Coronary artery (tissue), 2 donors: ENCODE measurements around the gene THAP12.

Source experiments
- DNase-seq: peaks from one replicate; pipeline ENCODE4 v3.0.0-alpha.2; 2017; ENCODE audit warnings: low spot score
- H3K27ac ChIP-seq, 2 donors: fragments of 200-600 bp; sonication (generic); one replicate each; pipeline ENCODE4 v1.5.1; 2016 to 2019
- H3K4me3 ChIP-seq: fragments of 200-600 bp; sonication (generic); 2 replicates; pipeline ENCODE4 v1.5.1; 2016; ENCODE audit warnings: mild to moderate bottlenecking, moderate library complexity
- TF ChIP-seq, protein P1 (sequence below): fragments of 200-600 bp; sonication (generic); IDR thresholded peaks from one replicate; pipeline ENCODE4 v1.5.1; 2019; ENCODE audit warnings: antibody characterized with exemption

Gene THAP12

DNA sequence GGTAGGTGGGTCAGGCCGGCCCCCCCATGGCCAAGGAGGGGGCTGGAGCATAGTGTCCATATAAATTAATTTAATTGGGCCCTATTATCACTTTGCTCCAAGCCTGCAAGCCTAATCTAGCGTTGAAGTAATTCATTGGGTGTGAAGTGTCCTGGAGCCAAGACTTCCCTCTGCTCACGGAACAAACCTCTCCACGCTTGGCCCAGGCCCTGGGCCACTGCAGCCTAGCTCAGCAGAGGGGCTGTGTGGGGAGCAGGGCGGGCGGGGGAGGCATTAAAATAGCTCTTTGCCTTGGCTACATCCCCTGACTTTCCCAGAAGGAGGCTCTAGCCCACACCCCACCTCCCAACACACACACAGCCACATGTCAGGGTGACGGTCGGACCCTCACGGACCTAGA is 73.5 kb downstream of the THAP12 start:
- TF ChIP-seq, protein P1, sequence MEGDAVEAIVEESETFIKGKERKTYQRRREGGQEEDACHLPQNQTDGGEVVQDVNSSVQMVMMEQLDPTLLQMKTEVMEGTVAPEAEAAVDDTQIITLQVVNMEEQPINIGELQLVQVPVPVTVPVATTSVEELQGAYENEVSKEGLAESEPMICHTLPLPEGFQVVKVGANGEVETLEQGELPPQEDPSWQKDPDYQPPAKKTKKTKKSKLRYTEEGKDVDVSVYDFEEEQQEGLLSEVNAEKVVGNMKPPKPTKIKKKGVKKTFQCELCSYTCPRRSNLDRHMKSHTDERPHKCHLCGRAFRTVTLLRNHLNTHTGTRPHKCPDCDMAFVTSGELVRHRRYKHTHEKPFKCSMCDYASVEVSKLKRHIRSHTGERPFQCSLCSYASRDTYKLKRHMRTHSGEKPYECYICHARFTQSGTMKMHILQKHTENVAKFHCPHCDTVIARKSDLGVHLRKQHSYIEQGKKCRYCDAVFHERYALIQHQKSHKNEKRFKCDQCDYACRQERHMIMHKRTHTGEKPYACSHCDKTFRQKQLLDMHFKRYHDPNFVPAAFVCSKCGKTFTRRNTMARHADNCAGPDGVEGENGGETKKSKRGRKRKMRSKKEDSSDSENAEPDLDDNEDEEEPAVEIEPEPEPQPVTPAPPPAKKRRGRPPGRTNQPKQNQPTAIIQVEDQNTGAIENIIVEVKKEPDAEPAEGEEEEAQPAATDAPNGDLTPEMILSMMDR = no peak
- Histone ChIP-seq H3K4me3 (no peak overlapping the region), H3K27ac (no peak overlapping the region)
- no peak for DNase-seq

DNA sequence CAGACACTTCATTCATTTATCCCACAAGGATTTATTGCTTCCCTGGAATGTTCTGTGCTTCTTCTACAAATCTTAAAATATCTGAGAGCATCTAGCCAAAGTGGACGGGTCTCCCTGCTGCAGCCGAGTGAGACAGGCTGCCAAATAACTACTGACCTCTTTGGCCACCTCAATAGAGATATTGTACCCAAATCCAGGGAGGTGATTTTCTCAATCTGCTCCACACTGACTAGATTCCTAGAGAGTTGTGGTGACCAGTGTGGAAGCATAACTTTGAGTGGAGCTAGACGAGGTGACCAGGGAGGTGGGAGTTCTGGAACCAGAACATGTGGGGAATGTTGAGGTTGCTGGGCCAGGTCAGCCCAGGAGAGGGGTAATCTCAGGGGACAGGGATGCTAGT is 77.5 kb downstream of the THAP12 start:
- TF ChIP-seq, protein P1 = no peak
- DNase-seq = no peak

DNA sequence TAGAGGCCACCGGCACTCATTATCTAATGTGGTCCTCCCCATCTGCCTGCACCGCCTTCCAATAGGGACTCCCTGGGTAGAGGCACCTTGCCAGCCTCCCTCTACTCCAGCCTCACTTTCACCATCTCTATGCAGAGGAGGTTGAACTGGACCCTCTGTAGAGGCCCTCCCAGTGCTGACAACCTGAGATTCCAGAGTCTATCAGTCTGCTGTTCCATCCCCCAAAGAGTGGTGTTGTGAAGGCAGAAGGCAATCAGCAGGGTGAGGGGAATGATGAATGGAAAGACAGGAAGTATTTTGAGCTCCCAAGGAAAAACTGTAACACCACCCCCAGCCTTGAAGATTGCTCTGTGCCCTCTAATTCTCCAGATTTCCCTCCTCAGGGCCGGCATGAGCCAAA is 77.9 kb downstream of the THAP12 start:
- no peak overlapping the region for H3K27ac ChIP-seq
- TF ChIP-seq, protein P1 = no peak
- H3K4me3 ChIP-seq = no peak overlapping the region
- DNase-seq = no peak

More for the DNA sequence above, 77.5 kb downstream of the THAP12 start:
- no peak overlapping the region for H3K4me3 ChIP-seq
- no peak overlapping the region for H3K27ac ChIP-seq
